GM18499 (cell line): ENCODE measurements around the gene MAOB.
"Not testable (repeated sequence)": the region's sequence is repeated elsewhere in the genome, so short reads cannot be mapped to it uniquely, and the experiment has no call there.

Experiments used
- ATAC-seq: cut with Tn5 transposase; IDR thresholded peaks from one replicate; pipeline ENCODE4 v1.9.1; 2021; ENCODE audit warnings: moderate number of reproducible peaks; ENCODE audit not compliant: insufficient read depth, unreplicated experiment

Gene MAOB

DNA sequence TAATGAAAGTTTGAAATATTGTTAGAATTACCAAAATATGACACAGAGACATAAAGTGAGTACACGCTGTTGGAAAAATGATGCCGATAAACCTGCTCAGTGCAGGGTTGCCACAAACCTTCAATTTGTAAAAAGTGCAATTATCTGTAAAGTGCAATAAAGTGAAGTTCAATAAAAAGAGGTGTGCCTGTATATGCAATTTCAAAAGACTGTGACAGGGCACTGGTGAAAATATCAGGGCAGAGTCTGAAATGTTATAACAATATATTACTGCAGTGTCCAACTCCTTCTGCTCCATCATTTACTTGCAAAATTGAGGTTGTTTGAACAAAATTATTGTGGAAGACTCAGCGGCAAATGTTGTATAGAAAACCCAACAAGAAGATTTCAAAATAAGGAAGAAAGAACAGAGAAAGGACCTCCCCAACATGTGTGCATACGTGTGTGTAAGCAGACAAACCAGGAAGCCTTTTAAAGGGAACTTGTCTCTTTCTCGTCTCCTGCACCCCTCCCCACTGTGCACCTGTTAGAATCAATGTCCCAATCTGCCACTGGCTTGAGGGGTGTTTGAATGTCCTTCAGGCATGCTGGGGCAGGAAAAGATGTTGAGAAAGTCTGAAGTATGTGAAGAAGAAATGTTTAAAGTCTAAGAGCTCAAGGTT, 96.2 kb downstream of the MAOB start:
- no peak for ATAC-seq

GRCh38 chrX:43758044-43758443, 124.2 kb downstream of the MAOB start:
- ATAC-seq = no peak

- ATAC-seq = no peak
Measured at GRCh38 chrX:43756076-43756475, 126.2 kb downstream of the MAOB start.

DNA sequence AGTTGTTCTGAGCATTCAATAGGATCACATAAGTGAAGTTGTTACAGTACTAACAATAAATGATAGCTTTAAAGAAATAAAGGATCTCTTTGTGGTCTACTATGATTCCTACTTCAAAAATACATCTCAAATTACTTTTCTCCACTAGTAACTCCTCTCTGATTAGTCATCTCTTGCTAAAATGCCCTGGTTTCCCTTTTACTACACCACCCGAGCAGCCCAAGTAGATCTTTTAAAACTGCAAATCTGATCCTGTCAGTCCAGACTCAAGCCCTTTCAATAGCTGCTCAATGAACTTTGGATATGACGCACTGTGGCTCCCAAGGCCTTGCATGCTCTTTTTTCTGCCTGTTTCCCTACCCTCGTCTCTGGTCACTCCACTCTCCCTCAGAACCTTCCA, 128.6 kb downstream of the MAOB start:
- ATAC-seq = no peak

DNA sequence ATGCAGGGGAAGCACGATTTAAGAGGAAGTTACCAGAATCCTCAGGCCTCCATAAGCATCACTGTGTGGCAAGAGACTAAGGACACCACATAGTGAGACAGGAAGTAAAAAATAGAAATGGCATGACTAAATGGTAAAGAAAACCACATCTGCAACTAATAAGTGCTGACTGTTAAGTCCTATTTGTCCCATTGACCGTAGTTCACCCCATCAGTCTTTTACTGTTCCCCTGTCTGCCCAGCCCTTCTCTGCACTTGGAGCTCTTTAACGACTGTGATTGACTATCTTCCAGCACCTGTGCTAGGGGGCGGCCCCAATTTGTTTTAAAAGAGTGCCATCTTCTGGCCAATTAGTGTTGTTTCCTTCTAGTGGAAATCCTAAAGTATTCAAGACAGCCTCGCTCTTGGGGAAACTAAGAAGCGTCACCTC, 132.0 kb downstream of the MAOB start:
- ATAC-seq = no peak

DNA sequence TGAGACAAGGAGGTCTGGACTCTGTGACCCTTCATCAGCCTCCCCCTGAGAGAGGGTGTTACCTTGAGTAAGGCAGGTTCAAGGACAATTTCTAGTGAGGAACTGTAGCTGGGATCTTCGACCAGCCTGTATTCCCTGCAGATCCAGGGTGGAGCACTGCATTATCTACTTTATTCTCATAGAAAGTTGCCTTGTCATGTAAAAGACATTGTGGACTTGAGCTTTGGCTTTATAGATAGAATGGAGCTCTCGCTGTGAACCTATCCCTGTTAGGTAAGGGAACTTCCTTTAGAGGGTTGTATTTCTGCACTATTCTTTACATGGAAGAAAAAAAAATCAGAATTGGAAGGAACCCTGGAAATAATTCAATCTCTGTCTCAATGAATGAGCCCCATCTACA, 134.8 kb downstream of the MAOB start:
- no peak for ATAC-seq

DNA sequence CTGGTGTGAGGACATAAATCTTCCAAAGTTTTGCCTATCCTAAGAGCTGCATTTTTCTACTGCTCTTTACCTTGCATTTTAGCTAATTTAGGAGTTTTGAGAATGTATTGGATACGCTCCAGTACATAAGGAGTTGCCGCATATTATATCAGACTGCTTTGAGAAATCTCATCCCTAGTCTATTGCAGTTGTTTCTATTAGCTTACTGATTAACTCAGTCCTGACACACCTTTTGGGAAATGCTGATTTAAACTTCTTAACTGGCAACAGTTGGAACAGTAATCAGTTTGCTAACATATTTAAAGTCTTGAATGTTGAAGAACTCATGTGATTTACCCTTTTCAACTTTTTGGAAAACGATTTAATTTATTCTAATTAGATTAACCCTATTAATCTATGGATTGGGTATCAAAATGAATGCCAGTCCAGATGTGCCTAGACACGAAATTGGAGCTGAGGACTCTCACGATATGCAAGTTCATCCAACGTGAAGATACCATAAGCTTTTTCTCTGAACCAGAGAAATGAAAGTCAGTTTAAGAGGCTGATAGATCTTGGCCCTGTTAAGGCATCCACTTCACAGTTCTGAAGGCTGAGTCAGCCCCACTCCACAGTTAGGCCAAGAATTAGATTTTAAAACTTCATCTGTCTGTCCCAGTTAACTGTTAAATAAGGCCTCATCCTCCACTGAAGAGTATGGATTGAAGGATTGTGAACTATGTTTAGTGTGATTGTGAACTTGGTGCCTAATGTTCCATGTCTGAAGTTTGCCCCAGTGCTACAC, 136.1 kb downstream of the MAOB start:
- no peak for ATAC-seq

DNA sequence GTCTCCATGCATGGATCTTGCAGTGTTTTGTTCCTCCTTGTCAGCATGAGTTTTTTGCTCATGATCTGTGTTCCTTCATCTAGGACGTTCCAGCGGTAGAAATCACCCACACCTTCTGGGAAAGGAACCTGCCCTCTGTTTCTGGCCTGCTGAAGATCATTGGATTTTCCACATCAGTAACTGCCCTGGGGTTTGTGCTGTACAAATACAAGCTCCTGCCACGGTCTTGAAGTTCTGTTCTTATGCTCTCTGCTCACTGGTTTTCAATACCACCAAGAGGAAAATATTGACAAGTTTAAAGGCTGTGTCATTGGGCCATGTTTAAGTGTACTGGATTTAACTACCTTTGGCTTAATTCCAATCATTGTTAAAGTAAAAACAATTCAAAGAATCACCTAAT, 138.0 kb downstream of the MAOB start:
- ATAC-seq = no peak

GRCh38 chrX:43743100-43743822, 139.0 kb downstream of the MAOB start:
- ATAC-seq = no peak

DNA sequence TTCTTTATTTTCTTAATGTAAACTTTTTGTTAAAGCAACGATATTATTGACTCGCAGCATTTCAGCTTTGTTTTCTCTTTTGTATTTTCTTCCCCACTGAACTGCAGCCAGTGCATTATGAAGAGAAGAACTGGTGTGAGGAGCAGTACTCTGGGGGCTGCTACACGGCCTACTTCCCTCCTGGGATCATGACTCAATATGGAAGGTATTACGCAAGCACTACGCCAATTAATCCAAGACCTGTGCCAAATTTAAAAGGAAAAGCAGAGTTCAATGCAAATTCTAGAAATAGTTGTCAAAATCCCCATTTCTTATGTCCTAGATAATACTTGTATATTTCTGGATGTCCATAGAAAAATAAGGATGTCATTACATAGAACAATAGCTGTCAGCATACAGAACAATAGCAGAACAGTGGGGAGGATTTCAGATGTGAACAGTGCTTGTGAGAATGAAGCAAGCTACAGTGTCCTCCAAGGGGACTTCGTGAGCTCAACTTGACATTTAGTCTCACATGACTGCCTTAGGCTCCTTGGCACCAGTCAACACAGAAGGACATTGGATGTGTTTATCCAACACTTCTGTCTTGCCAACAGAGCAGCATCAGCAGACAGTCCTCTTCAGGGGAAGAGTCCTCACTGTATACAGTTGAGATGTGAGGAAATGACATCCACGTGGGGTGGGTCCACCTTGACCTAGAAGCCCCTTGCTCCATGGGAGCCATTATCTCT, 140.2 kb downstream of the MAOB start:
- no peak for ATAC-seq

DNA sequence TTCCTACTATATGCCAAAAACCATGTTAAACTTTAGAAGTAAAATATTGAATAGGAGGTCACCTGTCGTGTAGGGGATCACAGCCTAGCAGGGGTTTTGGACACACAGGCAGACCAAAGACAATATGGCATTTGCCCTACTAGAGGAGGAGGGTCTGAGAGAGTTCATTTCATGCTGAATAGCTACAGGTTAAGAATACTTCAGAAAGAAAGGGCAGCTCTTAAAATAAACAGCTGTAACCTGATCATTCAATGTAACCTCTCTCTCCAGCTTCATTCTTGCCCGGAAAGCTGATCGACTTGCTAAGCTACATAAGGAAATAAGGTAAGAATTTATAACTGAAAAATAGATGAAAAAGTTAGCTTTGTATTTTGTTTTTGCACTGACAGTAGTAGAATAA, 146.3 kb downstream of the MAOB start:
- no peak for ATAC-seq

DNA sequence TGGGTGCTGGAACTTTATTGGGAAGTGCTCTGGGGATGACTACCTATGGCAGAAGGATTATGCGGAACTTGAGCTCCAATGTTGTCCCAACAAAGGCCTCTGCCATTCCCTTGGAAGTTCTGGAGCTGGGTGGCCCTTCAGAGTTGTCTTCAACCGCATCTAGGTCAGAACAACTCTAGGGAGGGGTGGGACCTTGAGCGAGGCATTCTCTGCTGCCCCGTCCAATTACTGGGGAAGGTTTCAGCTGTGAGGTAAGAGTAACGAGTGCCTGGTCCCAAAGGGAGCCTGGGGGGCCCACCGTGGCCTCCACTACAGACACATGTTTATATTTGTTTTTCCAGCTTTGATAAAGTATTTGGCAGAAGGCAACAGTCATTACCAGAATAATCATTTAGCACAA, 146.7 kb downstream of the MAOB start:
- ATAC-seq = no peak

GRCh38 chrX:43734444-43734843, 147.8 kb downstream of the MAOB start:
- ATAC-seq = no peak

DNA sequence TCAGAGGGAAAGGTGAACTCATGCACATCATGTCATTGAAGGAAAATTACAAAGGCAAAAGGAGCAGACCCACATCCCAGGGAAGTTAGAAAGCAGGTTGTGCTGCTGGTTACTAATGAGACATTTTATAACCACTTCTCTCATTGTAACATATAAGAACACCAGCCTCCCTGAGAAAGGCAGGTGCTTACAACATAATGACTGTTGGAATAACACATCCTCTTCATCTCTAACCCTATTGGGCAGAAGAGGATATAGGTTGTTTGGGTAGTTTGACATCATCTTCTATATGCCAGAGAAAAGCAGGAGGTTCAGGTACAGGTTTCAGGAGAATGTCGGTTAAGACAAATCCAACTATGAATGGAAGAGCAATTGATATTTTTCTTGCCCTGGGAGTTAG, 148.6 kb downstream of the MAOB start:
- ATAC-seq = no peak

- no peak for ATAC-seq
Measured at GRCh38 chrX:43731086-43731485, 151.2 kb downstream of the MAOB start.

- ATAC-seq = no peak
Measured at GRCh38 chrX:43728966-43729365, 153.3 kb downstream of the MAOB start.

GRCh38 chrX:43728002-43728401, 154.2 kb downstream of the MAOB start:
- no peak for ATAC-seq

GRCh38 chrX:43727254-43727653, 155.0 kb downstream of the MAOB start:
- not testable (repeated sequence) for ATAC-seq

- ATAC-seq = not testable (repeated sequence)
Measured at GRCh38 chrX:43725227-43725626, 157.0 kb downstream of the MAOB start.

DNA sequence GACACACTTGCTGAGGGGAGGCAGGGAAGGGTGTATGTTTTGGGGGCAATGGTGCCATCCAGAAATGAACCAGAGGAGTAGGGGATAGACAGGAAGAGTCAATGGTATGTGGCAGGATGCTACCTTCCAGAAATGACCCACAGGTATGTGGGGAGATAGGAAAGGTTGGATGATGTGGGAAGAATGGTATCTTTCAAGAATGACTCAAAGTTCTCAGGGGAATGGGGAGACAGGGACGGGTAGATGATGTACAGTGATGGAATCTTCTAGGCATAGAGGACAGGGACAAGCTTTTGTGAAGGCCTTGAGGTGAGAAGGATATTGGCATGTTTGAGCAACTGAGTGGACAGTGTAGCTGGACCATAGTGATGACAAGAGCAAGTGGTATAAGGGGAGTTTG, 161.3 kb downstream of the MAOB start:
- ATAC-seq = no peak

DNA sequence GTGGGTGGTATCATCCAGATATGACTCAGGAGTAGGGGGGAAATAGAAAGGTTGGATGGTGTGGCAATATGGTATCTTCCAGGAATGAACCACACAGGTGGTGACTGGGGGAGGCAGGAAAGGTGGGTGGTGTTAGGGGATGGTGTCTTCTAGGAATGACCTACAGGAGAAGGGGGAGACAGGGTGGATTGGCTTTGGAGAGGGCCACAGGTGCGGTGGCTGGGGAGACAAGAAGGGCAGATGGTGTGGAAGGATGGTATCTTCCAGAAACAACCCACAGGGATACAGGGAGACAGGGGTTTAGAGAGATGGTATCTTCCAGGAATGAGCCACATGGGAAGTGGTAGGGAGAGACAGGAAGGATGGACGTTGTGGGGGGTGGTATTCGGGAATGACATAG, 162.2 kb downstream of the MAOB start:
- ATAC-seq = no peak
